Measurements from ENCODE around the gene LRSAM1.

LRSAM1 gene

GRCh38 chr9:127536499-127536898 is 85.2 kb downstream of the LRSAM1 start:
- WGBS (ENCODE audit: insufficient coverage): 90% methylated on average over 3 of the region's 8 CpGs
- Histone ChIP-seq H3K4me1 (ENCODE audit: control extremely low read depth in 1 of 4, control insufficient read depth in 4 of 4, insufficient read depth in 4 of 4, low read length in 3 of 4) (peaks cover 0 to 32% (median 8%) of the 10 kb centered on the region in 4 experiments), H3K9me3 (ENCODE audit: control extremely low read depth in 1 of 5, control insufficient read depth in 4 of 5, insufficient read depth in 2 of 5, low read depth in 1 of 5, low read length in 4 of 5) (no peaks in the 10 kb centered on the region), H3K27me3 (replicated peaks in 2 of 5; ENCODE audit: control insufficient read depth in 4 of 5, insufficient read depth in 5 of 5, low read length in 4 of 5) (no peaks in the 10 kb centered on the region), H3K4me3 (ENCODE audit: control insufficient read depth in 1 of 7, extremely low read depth in 1 of 7, insufficient read depth in 4 of 7, low read depth in 2 of 7, low read length in 6 of 7) (no peak overlapping the region), H3K27ac (ENCODE audit: insufficient read depth in 1 of 2, low read depth in 1 of 2, low read length in 2 of 2, poor library complexity in 1 of 2, severe bottlenecking in 2 of 2) (no peak overlapping the region), H3K36me3 (ENCODE audit: control insufficient read depth in 4 of 4, insufficient read depth in 4 of 4, low read length in 3 of 4) (peaks cover 0 to 6% (median 0%) of the 10 kb centered on the region in 4 experiments)
- POLR2A ChIA-PET: interaction anchor here (1.2 kb wide), 1 partner anchor 19 kb away, joined by 3 read pairs; no protein-coding TSS in a partner anchor
- no peak for DNase-seq
- CTCF ChIA-PET: interaction anchor here (1.0 to 2.3 kb wide), 6 partner anchors 10 to 53 kb away, joined by 3 to 9 read pairs (median 4); no protein-coding TSS in a partner anchor

- Histone ChIP-seq H3K9me3 (ENCODE audit: control extremely low read depth in 1 of 5, control insufficient read depth in 4 of 5, insufficient read depth in 2 of 5, low read depth in 1 of 5, low read length in 4 of 5) (no peaks in the 10 kb centered on the region), H3K4me1 (ENCODE audit: control extremely low read depth in 1 of 4, control insufficient read depth in 4 of 4, insufficient read depth in 4 of 4, low read length in 3 of 4) (peaks cover 0 to 37% (median 8%) of the 10 kb centered on the region in 4 experiments), H3K4me3 (ENCODE audit: control insufficient read depth in 1 of 7, extremely low read depth in 1 of 7, insufficient read depth in 4 of 7, low read depth in 2 of 7, low read length in 6 of 7) (no peak overlapping the region), H3K36me3 (ENCODE audit: control insufficient read depth in 4 of 4, insufficient read depth in 4 of 4, low read length in 3 of 4) (peaks cover 0 to 6% (median 0%) of the 10 kb centered on the region in 4 experiments), H3K27me3 (replicated peaks in 2 of 5; ENCODE audit: control insufficient read depth in 4 of 5, insufficient read depth in 5 of 5, low read length in 4 of 5) (no peaks in the 10 kb centered on the region), H3K27ac (ENCODE audit: insufficient read depth in 1 of 2, low read depth in 1 of 2, low read length in 2 of 2, poor library complexity in 1 of 2, severe bottlenecking in 2 of 2) (no peak overlapping the region)
- CTCF ChIA-PET: interaction anchor here (1.0 to 2.3 kb wide), 6 partner anchors 11 to 53 kb away, joined by 3 to 9 read pairs (median 4); no protein-coding TSS in a partner anchor
- no peak for DNase-seq
- 91% methylated on average over 8 of the region's 8 CpGs for WGBS (ENCODE audit: insufficient coverage)
- POLR2A ChIA-PET: no interaction called here
Observed at GRCh38 chr9:127537014-127537413, 85.7 kb downstream of the LRSAM1 start.

GRCh38 chr9:127537792-127538191 is 86.5 kb downstream of the LRSAM1 start:
- Histone ChIP-seq H3K9me3 (ENCODE audit: control extremely low read depth in 1 of 5, control insufficient read depth in 4 of 5, insufficient read depth in 2 of 5, low read depth in 1 of 5, low read length in 4 of 5) (no peaks in the 10 kb centered on the region), H3K36me3 (ENCODE audit: control insufficient read depth in 4 of 4, insufficient read depth in 4 of 4, low read length in 3 of 4) (peaks cover 0 to 6% (median 0%) of the 10 kb centered on the region in 4 experiments), H3K27ac (ENCODE audit: insufficient read depth in 1 of 2, low read depth in 1 of 2, low read length in 2 of 2, poor library complexity in 1 of 2, severe bottlenecking in 2 of 2) (no peak overlapping the region), H3K4me1 (ENCODE audit: control extremely low read depth in 1 of 4, control insufficient read depth in 4 of 4, insufficient read depth in 4 of 4, low read length in 3 of 4) (peaks cover 0 to 42% (median 8%) of the 10 kb centered on the region in 4 experiments), H3K4me3 (ENCODE audit: control insufficient read depth in 1 of 7, extremely low read depth in 1 of 7, insufficient read depth in 4 of 7, low read depth in 2 of 7, low read length in 6 of 7) (no peak overlapping the region), H3K27me3 (replicated peaks in 2 of 5; ENCODE audit: control insufficient read depth in 4 of 5, insufficient read depth in 5 of 5, low read length in 4 of 5) (no peaks in the 10 kb centered on the region)
- no CpG with 5 or more reads among the region's 3 CpGs for WGBS (ENCODE audit: insufficient coverage)
- POLR2A ChIA-PET: no interaction called here
- DNase-seq: no peak
- CTCF ChIA-PET: interaction anchor here (1.0 to 2.3 kb wide), 6 partner anchors 9 to 52 kb away, joined by 3 to 9 read pairs (median 4); no protein-coding TSS in a partner anchor

GRCh38 chr9:127538849-127539258 is 87.5 kb downstream of the LRSAM1 start:
- Histone ChIP-seq H3K27ac (ENCODE audit: insufficient read depth in 1 of 2, low read depth in 1 of 2, low read length in 2 of 2, poor library complexity in 1 of 2, severe bottlenecking in 2 of 2) (no peak overlapping the region), H3K27me3 (replicated peaks in 2 of 5; ENCODE audit: control insufficient read depth in 4 of 5, insufficient read depth in 5 of 5, low read length in 4 of 5) (no peaks in the 10 kb centered on the region), H3K9me3 (ENCODE audit: control extremely low read depth in 1 of 5, control insufficient read depth in 4 of 5, insufficient read depth in 2 of 5, low read depth in 1 of 5, low read length in 4 of 5) (no peaks in the 10 kb centered on the region), H3K4me1 (ENCODE audit: control extremely low read depth in 1 of 4, control insufficient read depth in 4 of 4, insufficient read depth in 4 of 4, low read length in 3 of 4) (peaks cover 0 to 45% (median 8%) of the 10 kb centered on the region in 4 experiments), H3K4me3 (ENCODE audit: control insufficient read depth in 1 of 7, extremely low read depth in 1 of 7, insufficient read depth in 4 of 7, low read depth in 2 of 7, low read length in 6 of 7) (no peak overlapping the region), H3K36me3 (ENCODE audit: control insufficient read depth in 4 of 4, insufficient read depth in 4 of 4, low read length in 3 of 4) (peaks cover 0 to 6% (median 0%) of the 10 kb centered on the region in 4 experiments)
- no CpG with 5 or more reads among the region's 4 CpGs for WGBS (ENCODE audit: insufficient coverage)
- ChIA-PET POLR2A (no interaction called here), CTCF (interaction anchor here (0.9 to 1.6 kb wide), 3 partner anchors 9 to 22 kb away, joined by 3 to 5 read pairs (median 4); no protein-coding TSS in a partner anchor)
- DNase-seq: no peak

GRCh38 chr9:127539259-127539981 is 88.1 kb downstream of the LRSAM1 start:
- H3K4me1 ChIP-seq (ENCODE audit: control extremely low read depth in 1 of 4, control insufficient read depth in 4 of 4, insufficient read depth in 4 of 4, low read length in 3 of 4): peaks cover 0 to 45% (median 8%) of the 10 kb centered on the region in 4 experiments
- 93% methylated on average over 17 of the region's 17 CpGs for WGBS (ENCODE audit: insufficient coverage)
- CTCF ChIA-PET: interaction anchor here (0.8 to 2.4 kb wide), 7 partner anchors 8 to 22 kb away, joined by 3 to 8 read pairs (median 3); no protein-coding TSS in a partner anchor

GRCh38 chr9:127539982-127540663 is 88.8 kb downstream of the LRSAM1 start:
- Histone ChIP-seq H3K4me3 (ENCODE audit: control insufficient read depth in 1 of 7, extremely low read depth in 1 of 7, insufficient read depth in 4 of 7, low read depth in 2 of 7, low read length in 6 of 7) (no peak overlapping the region), H3K9me3 (ENCODE audit: control extremely low read depth in 1 of 5, control insufficient read depth in 4 of 5, insufficient read depth in 2 of 5, low read depth in 1 of 5, low read length in 4 of 5) (no peaks in the 10 kb centered on the region), H3K27me3 (replicated peaks in 2 of 5; ENCODE audit: control insufficient read depth in 4 of 5, insufficient read depth in 5 of 5, low read length in 4 of 5) (no peaks in the 10 kb centered on the region), H3K36me3 (ENCODE audit: control insufficient read depth in 4 of 4, insufficient read depth in 4 of 4, low read length in 3 of 4) (peaks cover 0 to 6% (median 0%) of the 10 kb centered on the region in 4 experiments), H3K27ac (ENCODE audit: insufficient read depth in 1 of 2, low read depth in 1 of 2, low read length in 2 of 2, poor library complexity in 1 of 2, severe bottlenecking in 2 of 2) (no peak overlapping the region), H3K4me1 (ENCODE audit: control extremely low read depth in 1 of 4, control insufficient read depth in 4 of 4, insufficient read depth in 4 of 4, low read length in 3 of 4) (peaks cover 0 to 49% (median 11%) of the 10 kb centered on the region in 4 experiments)
- ChIA-PET CTCF (interaction anchor here (0.8 to 2.4 kb wide), 8 partner anchors 9 to 22 kb away, joined by 3 to 8 read pairs (median 3); no protein-coding TSS in a partner anchor), POLR2A (no interaction called here)
- WGBS (ENCODE audit: insufficient coverage): 70% methylated on average over 15 of the region's 15 CpGs
- DNase-seq: no peak

More at GRCh38 chr9:127539259-127539981, 88.1 kb downstream of the LRSAM1 start:
- Histone ChIP-seq H3K4me3 (ENCODE audit: control insufficient read depth in 1 of 7, extremely low read depth in 1 of 7, insufficient read depth in 4 of 7, low read depth in 2 of 7, low read length in 6 of 7) (no peak overlapping the region), H3K27ac (ENCODE audit: insufficient read depth in 1 of 2, low read depth in 1 of 2, low read length in 2 of 2, poor library complexity in 1 of 2, severe bottlenecking in 2 of 2) (no peak overlapping the region), H3K27me3 (replicated peaks in 2 of 5; ENCODE audit: control insufficient read depth in 4 of 5, insufficient read depth in 5 of 5, low read length in 4 of 5) (no peaks in the 10 kb centered on the region), H3K36me3 (ENCODE audit: control insufficient read depth in 4 of 4, insufficient read depth in 4 of 4, low read length in 3 of 4) (peaks cover 0 to 6% (median 0%) of the 10 kb centered on the region in 4 experiments), H3K9me3 (ENCODE audit: control extremely low read depth in 1 of 5, control insufficient read depth in 4 of 5, insufficient read depth in 2 of 5, low read depth in 1 of 5, low read length in 4 of 5) (no peaks in the 10 kb centered on the region)
- no peak for DNase-seq
- POLR2A ChIA-PET: no interaction called here
